K562 treated with DMSO at 1 percent for 4 hours (cell line): ENCODE results near the gene LMAN2L. TPM values are rescaled to one million over a fixed set of nuclear protein-coding genes. Genes with fewer than 3 reads are reported as not detected.

Source experiments
- total RNA-seq: library from RNA; unstranded; fragments of 300-600 nt; gene quantifications from 2 replicates; pipeline ENCODE4 v1.2.3, GENCODE V29; 2022; ENCODE audit not compliant: insufficient read depth

The LMAN2L gene
- total RNA-seq: 19.7 and 21.4 TPM in 2 replicates

DNA sequence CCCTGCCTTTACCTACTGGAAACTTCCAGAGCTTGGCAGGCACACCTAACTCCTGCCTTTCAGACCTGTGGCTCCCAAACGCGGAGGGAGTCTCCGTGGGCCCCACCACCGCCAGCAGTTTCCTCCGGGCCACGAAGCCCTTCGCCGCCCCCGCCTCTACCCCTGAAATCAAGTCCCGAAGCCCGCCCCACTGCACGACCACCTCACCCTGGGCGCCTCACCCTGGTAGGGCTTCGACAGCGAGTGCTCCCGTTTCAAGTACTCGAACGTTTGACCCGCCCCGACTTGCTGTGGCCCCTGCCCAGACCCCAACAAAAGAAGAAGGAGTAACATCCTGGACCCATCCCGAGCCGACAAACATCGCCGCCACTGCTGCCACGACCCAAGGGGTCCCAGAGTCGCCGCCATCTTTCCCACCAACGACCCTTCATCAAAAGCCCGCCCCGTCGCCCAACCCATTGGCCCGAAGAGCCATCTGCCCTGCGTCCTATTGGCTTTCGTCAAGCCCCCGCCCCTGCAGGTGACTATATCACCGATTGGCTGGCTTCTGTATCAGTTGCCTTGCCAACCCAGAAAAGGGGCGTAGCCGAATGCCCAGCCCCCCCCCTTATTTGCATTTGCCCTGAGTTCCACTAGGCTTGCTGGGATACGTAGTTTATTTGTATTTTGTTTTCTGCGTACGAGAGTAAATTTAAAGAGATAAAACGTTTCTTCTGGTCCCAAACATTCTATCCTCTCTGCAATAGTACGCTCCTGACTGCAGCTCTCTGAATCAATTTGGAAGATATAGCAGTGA lies at the start of gene LMAN2L:
Gene LMAN2L (minus strand): TSS at position 432 of the 796 bp plus-strand sequence. CDS start 24 bp downstream, at position 408.

GRCh38 chr2:96760036-96760985 lies 20.4 kb upstream of the LMAN2L start, which contains the start of gene CNNM4:
Gene CNNM4, plus strand, starts transcription at chr2:96760902. Its CDS starts 98 bp downstream, at chr2:96761000.

Other genes with a start within 250 kb of the LMAN2L start
- gene NEURL3, start 234.7 kb downstream of the LMAN2L start, total RNA-seq: not detected in 2 replicates
- gene ARID5A, start 203.3 kb downstream of the LMAN2L start, total RNA-seq: 16.8 and 17.3 TPM in 2 replicates
- 32.1 and 38.9 TPM in 2 replicates for gene KANSL3, start 101.8 kb downstream of the LMAN2L start, total RNA-seq
- gene FER1L5, start 97.3 kb downstream of the LMAN2L start, total RNA-seq: not detected in 2 replicates
- 13.8 and 15.5 TPM in 2 replicates for gene CNNM4, start 20.8 kb upstream of the LMAN2L start, total RNA-seq
- gene CNNM3, start 76.2 kb upstream of the LMAN2L start, total RNA-seq: 20.0 and 22.4 TPM in 2 replicates
- 2.8 and 3.2 TPM in 2 replicates for gene ANKRD23, start 104.0 kb upstream of the LMAN2L start, total RNA-seq
- gene ANKRD39, start 118.0 kb upstream of the LMAN2L start, total RNA-seq: 15.7 and 21.1 TPM in 2 replicates
- gene SEMA4C, start 130.0 kb upstream of the LMAN2L start, total RNA-seq: 20.0 and 27.9 TPM in 2 replicates
- gene FAM178B, start 246.5 kb upstream of the LMAN2L start, total RNA-seq: 664 and 755 TPM in 2 replicates